ENCODE data around the gene ACTN2. TPM values are rescaled to one million over a fixed set of nuclear protein-coding genes. Genes with fewer than 3 reads are reported as not detected.

Gene ACTN2
- not detected in 2 replicates for total RNA-seq

- TF ChIP-seq CTCF (IDR thresholded peaks at IDR 0.05; ENCODE audit: insufficient read depth, low read depth, low read length), result no peak
These were observed at the start of gene ACTN2 for GRCh38 chr1:236685917-236686814. TSS of gene ACTN2 (plus strand) at chr1:236686499. CDS start at chr1:236686674, 175 bp downstream.

GRCh38 chr1:236638945-236639344, 47.4 kb upstream of the ACTN2 start:
- no peak overlapping the region for H3K4me3 ChIP-seq (ENCODE audit: low read depth, low read length)
- TF ChIP-seq CTCF (IDR thresholded peaks at IDR 0.05; ENCODE audit: insufficient read depth, low read depth, low read length), result no peak
- no peak for DNase-seq (ENCODE audit: low read depth)

More at GRCh38 chr1:236685917-236686814, at the start of gene ACTN2:
- peak within 1 kb of the TSS; percentile 45 for H3K4me3 ChIP-seq (ENCODE audit: low read depth, low read length)
- DNase-seq (ENCODE audit: low read depth), result peak; percentile 37

- DNase-seq (ENCODE audit: low read depth), result no peak
- no peak for TF ChIP-seq CTCF (IDR thresholded peaks at IDR 0.05; ENCODE audit: insufficient read depth, low read depth, low read length)
- no peak overlapping the region for H3K4me3 ChIP-seq (ENCODE audit: low read depth, low read length)
These were observed 46.6 kb upstream of the ACTN2 start for GRCh38 chr1:236639686-236640085.

GRCh38 chr1:236642763-236643162, 43.5 kb upstream of the ACTN2 start:
- no peak for DNase-seq (ENCODE audit: low read depth)
- TF ChIP-seq CTCF (IDR thresholded peaks at IDR 0.05; ENCODE audit: insufficient read depth, low read depth, low read length), result no peak
- no peak overlapping the region for H3K4me3 ChIP-seq (ENCODE audit: low read depth, low read length)

GRCh38 chr1:236645016-236645680, 41.2 kb upstream of the ACTN2 start:
- no peak for DNase-seq (ENCODE audit: low read depth)
- H3K4me3 ChIP-seq (ENCODE audit: low read depth, low read length), result no peak overlapping the region
- no peak for TF ChIP-seq CTCF (IDR thresholded peaks at IDR 0.05; ENCODE audit: insufficient read depth, low read depth, low read length)

GRCh38 chr1:236654511-236654910, 31.8 kb upstream of the ACTN2 start:
- DNase-seq (ENCODE audit: low read depth), result no peak
- no peak for TF ChIP-seq CTCF (IDR thresholded peaks at IDR 0.05; ENCODE audit: insufficient read depth, low read depth, low read length)
- H3K4me3 ChIP-seq (ENCODE audit: low read depth, low read length), result no peak overlapping the region

All from fibroblast of villous mesenchyme (primary cell).